ENCODE results near the gene ERMARD.

The ERMARD gene

DNA sequence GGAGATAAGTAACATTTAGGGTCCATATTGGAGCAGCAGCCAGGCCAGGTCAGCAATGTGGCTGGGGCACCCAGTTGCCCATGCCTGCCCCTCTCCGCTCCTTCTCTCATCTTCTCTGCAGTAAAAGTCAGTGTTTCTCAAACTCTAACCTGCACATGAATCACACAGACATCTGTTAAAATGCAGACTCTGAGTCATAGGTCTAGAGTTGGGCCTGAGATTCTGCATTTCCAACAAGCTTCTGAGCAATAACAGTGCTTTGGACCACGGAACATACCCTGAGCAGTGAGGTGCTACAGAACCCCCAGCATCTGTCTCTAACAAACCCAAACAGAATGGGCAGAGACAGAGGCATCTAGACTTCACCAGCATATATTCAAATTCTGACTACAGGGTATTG, 37.2 kb upstream of the ERMARD start:
- Histone ChIP-seq H2AFZ (ENCODE audit: low read length) (no peak overlapping the region), H3K9me2 (replicated peaks; ENCODE audit: low read depth, low read length) (no peaks in the 10 kb centered on the region), H4K20me1 (ENCODE audit: insufficient read depth, low read length, poor library complexity, severe bottlenecking) (peaks cover 4% of the 10 kb centered on the region), H3F3A (ENCODE audit: low read depth) (no peaks in the 10 kb centered on the region), H3K4me1 (ENCODE audit: insufficient read depth, low read length, poor library complexity, severe bottlenecking) (peaks cover 9% of the 10 kb centered on the region), H3K79me2 (ENCODE audit: insufficient read depth, low read length) (peaks cover 36% of the 10 kb centered on the region), H3K9me3 (ENCODE audit: insufficient read depth, low read depth, low read length) (no peaks in the 10 kb centered on the region), H3K27me3 (ENCODE audit: insufficient read depth, low read length, poor library complexity, severe bottlenecking) (no peaks in the 10 kb centered on the region), H3K4me3 (ENCODE audit: low read length, poor library complexity, severe bottlenecking) (no peak overlapping the region), H3K4me2 (ENCODE audit: low read depth, low read length, poor library complexity, severe bottlenecking) (no peak overlapping the region), H3K36me3 (ENCODE audit: insufficient read depth, low read length) (peaks cover 71% of the 10 kb centered on the region), H3K9ac (ENCODE audit: low read depth, low read length, poor library complexity, severe bottlenecking) (no peak overlapping the region)
- TF ChIP-seq, protein P1, sequence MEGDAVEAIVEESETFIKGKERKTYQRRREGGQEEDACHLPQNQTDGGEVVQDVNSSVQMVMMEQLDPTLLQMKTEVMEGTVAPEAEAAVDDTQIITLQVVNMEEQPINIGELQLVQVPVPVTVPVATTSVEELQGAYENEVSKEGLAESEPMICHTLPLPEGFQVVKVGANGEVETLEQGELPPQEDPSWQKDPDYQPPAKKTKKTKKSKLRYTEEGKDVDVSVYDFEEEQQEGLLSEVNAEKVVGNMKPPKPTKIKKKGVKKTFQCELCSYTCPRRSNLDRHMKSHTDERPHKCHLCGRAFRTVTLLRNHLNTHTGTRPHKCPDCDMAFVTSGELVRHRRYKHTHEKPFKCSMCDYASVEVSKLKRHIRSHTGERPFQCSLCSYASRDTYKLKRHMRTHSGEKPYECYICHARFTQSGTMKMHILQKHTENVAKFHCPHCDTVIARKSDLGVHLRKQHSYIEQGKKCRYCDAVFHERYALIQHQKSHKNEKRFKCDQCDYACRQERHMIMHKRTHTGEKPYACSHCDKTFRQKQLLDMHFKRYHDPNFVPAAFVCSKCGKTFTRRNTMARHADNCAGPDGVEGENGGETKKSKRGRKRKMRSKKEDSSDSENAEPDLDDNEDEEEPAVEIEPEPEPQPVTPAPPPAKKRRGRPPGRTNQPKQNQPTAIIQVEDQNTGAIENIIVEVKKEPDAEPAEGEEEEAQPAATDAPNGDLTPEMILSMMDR (conservative IDR thresholded peaks at IDR 0.05; ENCODE audit: low read length): no peak
- no peak for TF ChIP-seq EZH2phosphoT487 (IDR thresholded peaks at IDR 0.05; ENCODE audit: borderline replicate concordance)

GRCh38 chr6:169714595-169714994, 36.8 kb upstream of the ERMARD start:
- Histone ChIP-seq H3K9me3 (ENCODE audit: insufficient read depth, low read depth, low read length) (no peaks in the 10 kb centered on the region), H3K79me2 (ENCODE audit: insufficient read depth, low read length) (peaks cover 40% of the 10 kb centered on the region), H3K36me3 (ENCODE audit: insufficient read depth, low read length) (peaks cover 67% of the 10 kb centered on the region), H4K20me1 (ENCODE audit: insufficient read depth, low read length, poor library complexity, severe bottlenecking) (peaks cover 8% of the 10 kb centered on the region), H2AFZ (ENCODE audit: low read length) (no peak overlapping the region), H3K9ac (ENCODE audit: low read depth, low read length, poor library complexity, severe bottlenecking) (no peak overlapping the region), H3F3A (ENCODE audit: low read depth) (no peaks in the 10 kb centered on the region), H3K4me1 (ENCODE audit: insufficient read depth, low read length, poor library complexity, severe bottlenecking) (peaks cover 13% of the 10 kb centered on the region), H3K9me2 (replicated peaks; ENCODE audit: low read depth, low read length) (no peaks in the 10 kb centered on the region), H3K27me3 (ENCODE audit: insufficient read depth, low read length, poor library complexity, severe bottlenecking) (no peaks in the 10 kb centered on the region), H3K4me2 (ENCODE audit: low read depth, low read length, poor library complexity, severe bottlenecking) (no peak overlapping the region), H3K4me3 (ENCODE audit: low read length, poor library complexity, severe bottlenecking) (no peak overlapping the region)
- no peak for TF ChIP-seq EZH2phosphoT487 (IDR thresholded peaks at IDR 0.05; ENCODE audit: borderline replicate concordance)
- TF ChIP-seq, protein P1 (conservative IDR thresholded peaks at IDR 0.05; ENCODE audit: low read length): no peak

GRCh38 chr6:169719117-169719516, 32.3 kb upstream of the ERMARD start:
- Histone ChIP-seq H2AFZ (ENCODE audit: low read length) (no peak overlapping the region), H3K36me3 (ENCODE audit: insufficient read depth, low read length) (peaks cover 34% of the 10 kb centered on the region), H4K20me1 (ENCODE audit: insufficient read depth, low read length, poor library complexity, severe bottlenecking) (peaks cover 44% of the 10 kb centered on the region), H3K4me2 (ENCODE audit: low read depth, low read length, poor library complexity, severe bottlenecking) (peak overlapping the region; percentile 61), H3K9me2 (replicated peaks; ENCODE audit: low read depth, low read length) (no peaks in the 10 kb centered on the region), H3F3A (ENCODE audit: low read depth) (no peaks in the 10 kb centered on the region), H3K4me1 (ENCODE audit: insufficient read depth, low read length, poor library complexity, severe bottlenecking) (peaks cover 39% of the 10 kb centered on the region), H3K4me3 (ENCODE audit: low read length, poor library complexity, severe bottlenecking) (peak overlapping the region; percentile 42), H3K9ac (ENCODE audit: low read depth, low read length, poor library complexity, severe bottlenecking) (peak overlapping the region; percentile 52), H3K79me2 (ENCODE audit: insufficient read depth, low read length) (peaks cover 80% of the 10 kb centered on the region), H3K9me3 (ENCODE audit: insufficient read depth, low read depth, low read length) (no peaks in the 10 kb centered on the region), H3K27me3 (ENCODE audit: insufficient read depth, low read length, poor library complexity, severe bottlenecking) (no peaks in the 10 kb centered on the region)
- TF ChIP-seq, protein P1 (conservative IDR thresholded peaks at IDR 0.05; ENCODE audit: low read length): no peak
- TF ChIP-seq EZH2phosphoT487 (IDR thresholded peaks at IDR 0.05; ENCODE audit: borderline replicate concordance): no peak
